ENCODE data around the gene TOP3A.

Gene TOP3A

GRCh38 chr17:18251204-18251603 lies 63.6 kb downstream of the TOP3A start:
- Histone ChIP-seq H3K36me3 (ENCODE audit: low read depth) (peaks cover 96% of the 10 kb centered on the region), H3K4me3 (ENCODE audit: severe bottlenecking) (no peak overlapping the region), H3K27ac (ENCODE audit: poor library complexity, severe bottlenecking) (no peak overlapping the region), H3K9me3 (ENCODE audit: severe bottlenecking) (no peaks in the 10 kb centered on the region), H3K27me3 (ENCODE audit: insufficient read depth, poor library complexity, severe bottlenecking) (no peaks in the 10 kb centered on the region), H3K4me1 (ENCODE audit: insufficient read depth, poor library complexity, severe bottlenecking) (peaks cover 4% of the 10 kb centered on the region)
- ATAC-seq (ENCODE audit: low read depth) (no peak), DNase-seq (ENCODE audit: low spot score) (no peak)
- no peak for TF ChIP-seq CTCF (IDR thresholded peaks at IDR 0.05; ENCODE audit: poor library complexity, severe bottlenecking)

- no peak for TF ChIP-seq CTCF (IDR thresholded peaks at IDR 0.05; ENCODE audit: poor library complexity, severe bottlenecking)
- Histone ChIP-seq H3K9me3 (ENCODE audit: severe bottlenecking) (no peaks in the 10 kb centered on the region), H3K27me3 (ENCODE audit: insufficient read depth, poor library complexity, severe bottlenecking) (no peaks in the 10 kb centered on the region), H3K27ac (ENCODE audit: poor library complexity, severe bottlenecking) (no peak overlapping the region), H3K4me1 (ENCODE audit: insufficient read depth, poor library complexity, severe bottlenecking) (peaks cover 4% of the 10 kb centered on the region), H3K4me3 (ENCODE audit: severe bottlenecking) (no peak overlapping the region), H3K36me3 (ENCODE audit: low read depth) (peaks cover 96% of the 10 kb centered on the region)
- DNase-seq (ENCODE audit: low spot score) (no peak), ATAC-seq (ENCODE audit: low read depth) (no peak)
Measured at GRCh38 chr17:18250708-18251107, 64.1 kb downstream of the TOP3A start.

- DNase-seq (ENCODE audit: low spot score) (no peak), ATAC-seq (ENCODE audit: low read depth) (peak; percentile 63)
- Histone ChIP-seq H3K4me3 (ENCODE audit: severe bottlenecking) (no peak overlapping the region), H3K4me1 (ENCODE audit: insufficient read depth, poor library complexity, severe bottlenecking) (peaks cover 4% of the 10 kb centered on the region), H3K9me3 (ENCODE audit: severe bottlenecking) (no peaks in the 10 kb centered on the region), H3K27me3 (ENCODE audit: insufficient read depth, poor library complexity, severe bottlenecking) (no peaks in the 10 kb centered on the region), H3K27ac (ENCODE audit: poor library complexity, severe bottlenecking) (no peak overlapping the region), H3K36me3 (ENCODE audit: low read depth) (peaks cover 96% of the 10 kb centered on the region)
- TF ChIP-seq CTCF (IDR thresholded peaks at IDR 0.05; ENCODE audit: poor library complexity, severe bottlenecking), result no peak
Measured at GRCh38 chr17:18250259-18250658, 64.5 kb downstream of the TOP3A start.

GRCh38 chr17:18248811-18249210 lies 66.0 kb downstream of the TOP3A start:
- H3K36me3 ChIP-seq (ENCODE audit: low read depth), result peaks cover 88% of the 10 kb centered on the region
- peak overlapping the region; percentile 48 for H3K27ac ChIP-seq (ENCODE audit: poor library complexity, severe bottlenecking)
- no peak for DNase-seq (ENCODE audit: low spot score)
- no peaks in the 10 kb centered on the region for H3K27me3 ChIP-seq (ENCODE audit: insufficient read depth, poor library complexity, severe bottlenecking)
- peaks cover 4% of the 10 kb centered on the region for H3K4me1 ChIP-seq (ENCODE audit: insufficient read depth, poor library complexity, severe bottlenecking)
- H3K4me3 ChIP-seq (ENCODE audit: severe bottlenecking), result no peak overlapping the region
- ATAC-seq (ENCODE audit: low read depth), result no peak
- no peak for TF ChIP-seq CTCF (IDR thresholded peaks at IDR 0.05; ENCODE audit: poor library complexity, severe bottlenecking)
- no peaks in the 10 kb centered on the region for H3K9me3 ChIP-seq (ENCODE audit: severe bottlenecking)

DNA sequence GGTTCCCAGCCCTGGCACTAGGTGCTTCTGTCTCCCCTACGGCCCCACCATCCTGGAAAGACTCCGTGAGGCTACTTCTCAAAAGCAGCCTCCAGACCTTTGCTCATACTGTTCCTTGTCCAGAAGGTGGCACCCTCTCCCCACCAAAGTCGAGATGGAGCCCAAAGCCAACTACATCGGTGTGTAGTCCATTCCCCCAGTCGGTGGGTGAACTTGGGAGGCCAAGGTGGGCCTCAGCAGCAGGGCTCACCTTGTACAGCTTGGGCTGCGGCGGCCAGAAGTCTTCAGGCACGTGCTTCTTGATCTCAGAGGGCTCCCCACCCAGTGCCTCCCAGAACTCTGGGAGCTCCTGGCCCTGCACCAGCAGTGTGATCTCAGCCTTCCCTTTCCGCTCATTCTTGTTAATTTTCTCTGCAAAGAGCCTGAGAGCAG lies 66.5 kb downstream of the TOP3A start:
- Histone ChIP-seq H3K4me1 (ENCODE audit: insufficient read depth, poor library complexity, severe bottlenecking) (peaks cover 4% of the 10 kb centered on the region), H3K4me3 (ENCODE audit: severe bottlenecking) (no peak overlapping the region), H3K9me3 (ENCODE audit: severe bottlenecking) (no peaks in the 10 kb centered on the region), H3K36me3 (ENCODE audit: low read depth) (peaks cover 83% of the 10 kb centered on the region), H3K27ac (ENCODE audit: poor library complexity, severe bottlenecking) (peak overlapping the region; percentile 48), H3K27me3 (ENCODE audit: insufficient read depth, poor library complexity, severe bottlenecking) (no peaks in the 10 kb centered on the region)
- TF ChIP-seq CTCF (IDR thresholded peaks at IDR 0.05; ENCODE audit: poor library complexity, severe bottlenecking), result peak; percentile 79
- ATAC-seq (ENCODE audit: low read depth) (peak; percentile 33), DNase-seq (ENCODE audit: low spot score) (no peak)

Measured in RWPE2 (cell line).